NCI-H526 (cell line): ENCODE data around the gene FHIT.
A peak's percentile ranks its signal among the peaks of the same experiment; 100 is the strongest.
"Not testable (repeated sequence)": the region's sequence is repeated elsewhere in the genome, so short reads cannot be mapped to it uniquely, and the experiment has no call there.

Source experiments
- DNase-seq, 2 experiments: peaks; one replicate each; lab custom pipeline; 2025; lab: John Stamatoyannopoulos, UW

FHIT gene

DNA sequence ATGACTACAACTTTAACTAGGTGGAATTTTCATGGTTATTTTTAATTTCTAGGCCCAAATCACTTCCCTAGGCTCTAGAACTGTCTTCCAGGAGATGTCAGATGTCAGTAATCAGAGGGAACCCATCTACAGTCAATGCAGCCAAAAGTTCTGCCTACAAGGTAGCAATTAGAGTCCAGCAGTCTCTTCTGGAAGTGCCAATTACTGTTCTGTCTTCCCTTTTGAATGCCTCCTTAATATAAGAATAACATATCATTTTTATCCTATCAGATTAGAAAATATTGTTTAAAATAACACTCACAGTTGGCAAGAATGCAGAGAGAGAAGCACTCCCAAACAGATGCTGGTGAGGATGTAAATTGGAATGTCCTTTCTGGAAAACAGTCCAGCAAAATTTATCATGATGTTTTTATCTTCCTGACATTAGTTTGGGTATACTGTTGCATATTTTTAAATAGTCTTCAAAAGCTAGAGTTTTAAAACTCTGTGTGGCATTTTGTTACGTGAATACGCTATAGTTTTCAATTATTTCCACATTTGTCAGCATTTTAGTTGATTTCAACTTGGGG, 543.7 kb downstream of the FHIT start:
- no peak for DNase-seq

DNA sequence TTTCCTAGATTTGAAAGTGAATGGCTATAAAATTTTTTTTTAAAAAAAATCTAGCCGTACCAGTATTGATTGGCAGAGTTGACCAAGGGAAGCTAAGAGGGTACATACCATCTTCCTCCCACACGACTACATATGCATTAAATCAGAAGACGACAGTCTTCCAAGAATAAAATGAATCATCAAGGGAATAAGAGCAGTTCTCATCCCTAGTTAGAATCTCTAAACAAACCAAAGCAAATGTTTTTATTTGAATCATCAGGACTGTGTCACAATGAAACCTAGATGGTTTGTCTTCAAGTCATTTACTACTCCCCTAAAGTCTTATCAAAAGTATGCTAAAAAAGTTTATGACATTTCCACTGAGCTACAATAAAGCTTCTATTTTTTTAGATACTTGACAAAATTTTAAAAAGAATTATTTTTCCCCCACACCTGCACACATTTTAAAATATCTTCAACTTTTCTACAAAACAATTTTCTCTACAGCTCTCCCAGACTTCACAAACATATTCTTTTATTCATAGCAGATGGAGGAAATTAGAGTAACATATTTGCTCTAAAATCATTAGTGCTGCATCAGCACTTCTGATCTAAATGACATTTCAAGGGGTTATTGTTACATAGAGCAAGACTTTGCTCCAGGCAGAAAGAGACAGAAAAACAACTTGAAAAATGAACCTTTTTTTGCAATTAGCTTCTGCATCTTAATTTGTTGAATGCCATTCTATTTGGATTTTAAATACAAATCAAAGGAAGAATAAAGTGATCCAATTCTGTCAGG, 547.1 kb downstream of the FHIT start:
- DNase-seq, result no peak

DNA sequence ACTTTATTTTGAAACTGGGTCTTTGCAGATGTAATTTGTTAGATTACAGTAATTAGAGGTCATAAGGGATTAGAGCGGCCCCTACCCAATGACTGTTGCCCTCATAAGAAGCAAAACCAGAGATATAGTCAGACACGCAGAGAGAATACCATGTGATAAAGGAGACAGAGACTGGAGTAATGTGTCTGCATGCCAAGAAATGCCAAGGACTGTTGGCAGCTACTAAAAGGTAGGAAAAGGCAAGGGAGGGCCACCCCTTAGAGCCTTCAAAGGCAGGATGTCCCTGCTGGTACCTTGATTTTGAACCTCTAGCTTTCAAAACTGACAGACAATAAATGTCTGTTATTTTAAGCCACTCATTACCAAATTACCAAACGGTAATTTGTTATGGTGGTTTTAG, 548.2 kb downstream of the FHIT start:
- DNase-seq, result no peak

DNA sequence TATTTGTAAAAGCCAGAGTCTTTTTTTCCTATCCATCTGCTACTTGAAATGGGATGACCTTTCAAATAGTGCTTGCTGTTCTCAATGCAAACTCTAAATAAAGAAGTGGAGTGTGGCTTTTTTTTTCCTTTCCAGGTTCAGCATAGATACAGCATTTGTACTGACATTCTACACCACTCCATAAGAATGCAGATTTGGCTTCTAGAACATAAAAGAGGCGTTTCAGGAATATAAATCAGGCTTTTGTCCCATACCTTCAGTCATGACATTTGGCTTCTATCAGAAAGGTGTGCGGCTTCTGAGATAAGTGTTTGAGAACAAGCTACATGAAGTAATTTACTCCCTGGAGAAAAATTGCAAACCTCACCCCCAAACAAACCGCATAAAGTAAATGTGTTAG, 553.1 kb downstream of the FHIT start:
- DNase-seq, result no peak

DNA sequence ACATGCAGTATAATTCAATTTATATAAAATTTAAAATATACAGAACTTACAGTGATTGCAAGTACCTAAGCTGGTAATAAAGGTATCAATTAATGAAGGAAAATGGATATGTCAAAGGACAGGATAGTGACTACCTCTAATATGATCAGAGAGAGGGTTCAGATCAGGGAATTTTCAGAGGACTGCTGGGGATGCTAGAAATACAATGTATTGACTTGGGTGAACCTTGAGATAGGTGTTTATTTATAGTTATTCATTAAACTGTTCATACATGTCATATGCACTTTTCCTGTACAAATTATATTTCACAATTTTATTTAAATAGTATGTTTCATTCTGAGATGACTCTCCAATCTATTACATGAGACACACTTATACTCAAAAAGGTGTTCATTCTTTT, 554.1 kb downstream of the FHIT start:
- DNase-seq, result no peak

DNA sequence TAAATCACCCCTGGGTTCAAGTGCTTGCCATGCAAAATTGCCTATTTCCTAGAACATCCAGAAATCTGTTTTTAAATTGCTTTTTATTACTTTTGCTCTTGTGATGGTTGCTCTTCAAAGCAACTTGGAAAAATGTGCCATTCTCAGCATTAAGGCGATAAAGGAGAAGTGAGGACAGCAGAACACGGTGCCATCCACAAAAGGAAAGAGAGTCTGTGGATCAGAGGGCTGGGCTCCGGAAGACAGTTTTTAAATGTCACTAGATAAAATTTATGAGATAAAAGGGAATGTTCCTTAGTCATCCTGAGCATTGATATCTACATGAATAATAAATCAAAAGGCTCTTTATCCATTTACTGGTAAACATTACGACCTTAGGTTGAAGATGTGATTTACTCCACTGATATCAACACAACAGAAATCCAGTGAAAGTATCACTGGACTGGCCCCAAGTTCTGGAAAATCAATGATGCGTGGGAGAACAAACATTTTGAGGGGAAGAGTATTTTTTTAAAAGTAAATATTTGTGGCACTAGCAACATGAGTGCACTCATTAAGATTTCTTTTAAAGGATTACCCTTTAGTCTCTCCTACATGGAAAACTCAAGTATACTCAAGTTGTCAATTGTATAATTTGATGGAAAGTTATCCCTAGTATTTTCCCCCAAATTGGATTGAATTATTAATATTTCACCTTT, 554.7 kb downstream of the FHIT start:
- DNase-seq, result no peak

DNA sequence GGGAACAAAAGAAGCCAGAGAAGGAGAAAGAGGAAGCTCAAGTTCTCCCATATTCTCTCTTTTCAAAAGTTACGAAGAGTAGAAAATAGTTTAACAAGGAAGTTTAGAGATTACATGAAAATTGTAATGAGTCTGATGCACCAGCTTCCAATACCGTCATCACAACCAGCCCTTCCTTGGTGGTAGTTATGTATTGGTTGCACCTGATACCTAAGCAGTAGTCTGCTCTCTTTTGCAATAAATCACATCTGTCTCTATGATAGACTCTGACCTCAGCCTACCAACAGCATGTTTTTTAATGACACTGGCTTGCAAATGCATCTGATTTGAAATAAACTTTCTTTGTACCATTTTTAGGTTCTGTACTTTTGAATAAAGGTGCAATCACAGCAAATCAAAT, 575.8 kb downstream of the FHIT start:
- DNase-seq, result no peak

DNA sequence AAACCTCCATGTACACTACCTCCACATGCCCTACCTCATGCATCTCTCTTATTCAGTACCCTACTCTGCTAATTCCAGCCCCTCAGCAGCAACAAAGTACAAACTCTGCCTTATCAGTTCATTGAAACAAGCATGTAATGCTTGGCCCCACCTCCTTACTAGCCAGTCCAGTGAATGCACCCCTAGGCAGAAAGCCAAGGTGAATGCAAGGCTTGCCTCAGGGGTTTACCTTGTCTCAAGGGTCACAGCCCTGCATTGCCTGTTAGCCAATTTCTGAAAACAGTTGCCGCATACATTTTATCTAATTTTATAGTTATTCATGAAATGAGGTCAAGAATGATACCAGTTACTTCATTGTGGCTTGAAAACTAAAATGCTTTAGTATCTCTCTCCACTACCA, 576.4 kb downstream of the FHIT start:
- no peak for DNase-seq

DNA sequence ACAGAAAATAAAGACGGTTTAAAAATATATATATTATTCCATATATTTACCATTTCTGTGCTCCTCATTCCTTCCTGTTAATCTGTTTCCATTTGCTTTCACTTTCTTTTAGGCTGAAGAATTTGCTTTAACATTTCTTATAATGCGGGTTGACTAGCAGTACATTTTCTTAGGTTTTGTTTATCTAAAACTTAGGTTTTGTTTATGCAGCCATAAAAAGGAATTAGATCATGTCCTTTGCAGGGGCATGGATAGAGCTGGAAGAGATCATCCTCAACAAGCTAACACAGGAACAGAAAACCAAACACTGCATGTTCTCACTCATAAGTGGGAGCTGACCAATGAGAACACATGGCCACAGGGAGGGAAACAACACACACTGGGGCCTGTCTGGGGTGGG, 578.1 kb downstream of the FHIT start:
- DNase-seq, result no peak

DNA sequence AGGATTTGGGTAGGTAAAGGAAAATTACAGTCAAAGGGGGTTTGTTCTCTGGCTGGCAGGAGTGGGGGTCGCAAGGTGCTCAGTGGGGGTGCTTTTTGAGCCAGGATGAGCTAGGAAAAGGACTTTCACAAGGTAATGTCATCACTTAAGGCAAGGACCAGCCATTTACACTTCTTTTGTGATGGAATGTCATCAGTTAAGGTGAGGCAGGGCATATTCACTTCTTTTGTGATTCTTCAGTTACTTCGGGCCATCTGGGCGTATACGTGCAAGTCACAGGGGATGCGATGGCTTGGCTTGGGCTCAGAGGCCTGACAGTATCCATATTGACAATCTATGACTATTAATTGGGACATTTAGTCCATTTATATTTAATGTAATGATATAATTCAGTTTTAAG, 578.9 kb downstream of the FHIT start:
- not testable (repeated sequence) for DNase-seq

DNA sequence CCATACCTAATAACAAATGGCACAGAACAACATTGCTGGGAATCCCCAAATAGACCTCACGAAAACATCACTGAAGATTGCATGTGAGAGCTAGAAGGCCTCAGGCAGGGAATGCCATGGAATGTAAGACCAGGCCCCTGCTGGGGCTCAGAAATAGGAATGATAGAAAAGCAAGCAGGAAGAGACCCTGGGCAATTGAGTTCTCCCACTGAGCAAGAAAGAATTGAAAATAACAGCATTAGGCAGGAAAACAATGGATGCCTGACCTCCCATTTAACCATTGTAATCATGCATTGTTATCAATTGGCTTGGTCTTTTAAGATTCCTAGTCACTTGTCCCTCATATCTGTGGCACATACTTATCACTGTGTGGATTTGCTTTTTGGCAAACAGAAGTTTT, 581.6 kb downstream of the FHIT start:
- DNase-seq, result no peak

DNA sequence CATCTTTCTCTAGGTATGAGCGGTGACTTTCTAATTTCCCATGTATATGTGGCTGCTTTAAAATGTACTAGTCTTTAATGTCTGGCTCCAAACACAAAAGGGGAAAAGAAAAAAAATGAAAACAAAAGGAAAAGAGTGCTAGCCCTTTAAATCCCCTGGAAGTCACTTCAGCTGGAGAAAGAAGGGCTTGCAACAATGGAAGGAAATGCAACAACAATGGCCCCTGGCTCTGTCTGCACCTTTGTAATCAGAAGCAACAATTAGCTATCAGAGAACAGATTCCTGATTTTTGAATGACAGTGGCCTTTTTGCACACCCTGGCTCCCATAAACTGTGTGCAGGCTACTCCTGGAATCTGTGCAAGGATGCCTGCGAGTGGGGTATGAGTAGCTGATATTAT, 591.2 kb downstream of the FHIT start:
- DNase-seq, result no peak

DNA sequence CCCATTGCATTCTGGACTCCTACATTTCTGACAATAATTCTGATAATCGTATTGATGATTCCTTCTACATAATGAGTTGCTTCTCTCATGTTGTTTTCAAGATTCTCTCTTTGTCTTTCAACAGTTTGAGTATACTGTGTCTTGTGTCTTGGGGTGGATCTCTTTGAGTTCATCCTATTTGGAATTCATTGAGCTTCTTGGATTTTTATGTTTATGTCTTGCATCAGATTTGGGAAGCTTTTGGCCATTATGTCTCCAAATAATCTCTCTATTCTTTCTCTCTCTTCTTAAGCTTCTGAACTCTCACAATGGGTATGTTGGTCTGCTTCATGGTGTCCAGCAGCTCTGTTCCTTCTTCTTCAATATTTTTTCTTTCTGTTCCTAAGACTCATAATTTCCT, 592.2 kb downstream of the FHIT start:
- no peak for DNase-seq

DNA sequence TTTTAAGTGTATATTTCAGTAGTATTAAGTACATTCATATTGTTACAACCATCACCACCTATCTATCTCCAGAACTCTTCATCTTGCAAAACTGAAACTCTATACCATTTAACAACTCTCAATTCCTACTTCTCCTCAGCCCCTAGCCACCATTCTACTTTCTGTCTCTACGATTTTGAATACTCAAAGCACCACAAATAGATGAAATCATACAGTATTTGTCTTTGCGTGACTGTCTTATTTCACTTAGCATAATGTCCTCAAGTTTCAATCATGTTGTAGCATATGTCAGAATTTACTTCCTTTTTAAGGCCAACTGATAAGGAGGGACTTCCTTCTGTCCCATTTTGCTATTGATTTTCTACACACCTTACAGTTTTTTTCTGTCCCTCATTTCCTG, 593.3 kb downstream of the FHIT start:
- no peak for DNase-seq

DNA sequence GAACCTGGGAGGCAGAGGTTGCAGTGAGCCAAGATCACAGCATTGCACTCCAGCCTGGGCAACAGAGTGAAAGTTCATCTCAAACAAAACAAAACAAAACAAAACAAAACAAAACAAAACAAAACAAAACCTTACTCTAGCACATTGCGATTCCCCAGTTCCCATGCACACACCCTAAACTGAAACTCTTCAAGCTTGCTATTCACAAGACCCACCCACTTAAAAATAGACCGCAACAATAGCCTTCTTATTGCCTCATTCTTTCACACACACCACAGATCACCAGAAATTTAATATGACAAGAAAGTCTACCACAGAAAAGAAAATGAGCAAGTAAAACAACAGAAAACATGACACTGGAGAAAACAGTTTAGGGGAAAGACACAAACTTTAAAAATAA, 598.4 kb downstream of the FHIT start:
- DNase-seq, result no peak

DNA sequence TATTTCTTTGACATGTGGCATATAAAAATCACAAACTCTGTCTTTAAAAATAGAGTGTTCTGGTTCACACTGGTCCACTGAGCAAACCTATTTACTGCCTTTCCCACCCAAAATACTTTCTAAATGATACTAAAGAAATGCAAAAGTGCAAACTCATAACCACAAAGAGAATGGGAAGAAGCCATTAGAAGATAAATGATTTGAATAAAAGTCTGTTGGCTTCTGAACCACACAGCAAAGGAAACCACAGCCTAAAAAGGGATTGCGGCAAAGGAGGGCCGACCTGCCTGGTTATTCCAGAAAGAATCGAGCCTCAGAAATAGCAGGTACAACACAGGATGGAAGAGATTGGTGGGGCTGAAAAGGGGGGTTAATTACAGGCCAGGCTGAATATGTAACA, 599.5 kb downstream of the FHIT start:
- no peak for DNase-seq

DNA sequence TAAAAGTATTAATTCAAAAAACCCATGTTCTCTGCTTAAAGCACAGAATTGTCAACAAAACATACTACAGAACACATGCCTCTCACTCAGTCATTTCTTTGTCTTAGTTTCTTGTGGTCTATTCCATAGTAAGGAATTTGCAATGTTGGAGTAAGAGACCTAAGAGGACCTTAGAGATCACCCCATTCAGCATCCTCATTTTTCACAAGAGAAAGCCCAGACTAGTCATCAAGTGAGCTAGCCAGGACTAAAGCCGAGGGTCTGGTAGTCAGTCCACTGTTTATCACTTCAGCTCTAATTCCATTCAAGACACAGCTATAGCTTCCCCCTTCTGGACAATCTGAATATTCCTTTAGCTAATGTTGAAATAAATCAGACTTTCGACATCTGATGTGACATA, 601.1 kb downstream of the FHIT start:
- DNase-seq, result peak in 1 of 2 experiments; percentile 1

DNA sequence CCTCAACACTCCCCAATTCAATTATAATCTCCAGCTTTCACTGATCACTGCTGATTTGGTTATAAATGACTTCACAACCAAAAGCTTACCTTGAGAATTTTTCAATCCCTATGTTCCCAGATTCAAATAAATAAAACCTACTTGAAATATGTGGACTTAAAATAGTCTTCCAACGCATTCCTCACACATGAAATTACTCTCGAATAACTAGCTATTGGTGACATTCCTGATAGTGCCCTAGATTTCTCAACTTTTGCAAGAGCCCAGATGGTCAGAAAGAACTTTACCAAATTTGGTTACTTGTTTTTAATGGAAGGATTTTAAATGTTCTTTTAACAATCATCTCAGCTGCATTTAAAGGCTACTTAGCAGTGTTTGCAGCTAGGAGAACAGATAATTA, 605.5 kb downstream of the FHIT start:
- DNase-seq, result no peak

DNA sequence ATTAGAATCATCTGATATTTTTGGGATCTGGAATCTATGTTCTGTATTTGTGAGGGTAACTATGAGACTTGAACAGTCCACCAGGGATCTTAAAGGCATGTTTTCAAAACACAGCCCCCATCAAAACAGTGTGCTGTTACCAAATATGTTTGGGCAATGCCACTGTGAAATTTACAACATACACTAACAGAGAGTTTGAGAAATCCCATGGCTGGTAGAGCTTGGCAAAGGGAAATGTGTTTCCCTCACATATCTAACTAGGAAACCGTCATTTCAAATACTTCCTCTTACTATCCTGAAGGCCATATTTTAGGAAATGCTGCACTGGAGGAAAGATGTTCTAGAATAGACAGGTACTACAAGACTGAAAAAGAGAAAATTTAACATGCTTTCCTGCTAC, 607.4 kb downstream of the FHIT start:
- no peak for DNase-seq

DNA sequence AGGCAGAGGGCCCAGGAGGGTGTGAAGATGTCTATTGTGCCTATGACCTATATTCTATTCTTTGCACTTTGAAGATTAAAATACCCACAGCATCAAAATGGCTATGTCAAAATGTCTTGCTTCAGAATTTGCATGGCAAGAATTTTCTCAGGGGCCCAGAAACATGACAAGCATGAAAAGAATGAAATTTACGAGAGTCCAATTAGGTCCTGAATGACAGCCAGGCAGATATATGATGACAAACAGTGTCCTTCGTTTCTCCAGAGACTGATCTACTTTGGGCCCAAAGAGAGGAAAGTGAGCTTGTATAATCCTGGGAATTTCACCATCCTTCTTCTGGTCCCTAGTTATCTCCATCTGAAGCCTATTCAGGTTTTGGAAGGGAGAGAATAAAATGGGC, 609.9 kb downstream of the FHIT start:
- no peak for DNase-seq

DNA sequence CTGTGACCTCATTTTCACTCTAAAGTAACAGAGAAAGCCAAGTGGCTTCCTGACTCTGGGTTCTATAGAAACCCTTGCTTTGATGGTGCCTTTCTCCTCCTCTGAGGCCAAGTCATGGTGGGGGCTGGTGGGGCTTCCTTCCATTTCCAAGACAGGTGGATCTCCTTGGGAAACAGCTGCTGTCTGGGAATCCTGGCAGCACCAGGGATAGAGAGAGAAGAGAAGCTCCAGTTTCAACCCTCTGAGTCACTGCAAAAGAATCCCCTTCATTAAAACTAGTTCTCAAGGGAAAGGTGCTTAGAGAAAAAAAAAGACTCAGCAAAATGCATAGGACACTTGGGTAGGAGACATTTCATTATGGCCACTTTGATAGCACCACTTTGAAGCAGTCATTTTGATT, 614.4 kb downstream of the FHIT start:
- no peak for DNase-seq

DNA sequence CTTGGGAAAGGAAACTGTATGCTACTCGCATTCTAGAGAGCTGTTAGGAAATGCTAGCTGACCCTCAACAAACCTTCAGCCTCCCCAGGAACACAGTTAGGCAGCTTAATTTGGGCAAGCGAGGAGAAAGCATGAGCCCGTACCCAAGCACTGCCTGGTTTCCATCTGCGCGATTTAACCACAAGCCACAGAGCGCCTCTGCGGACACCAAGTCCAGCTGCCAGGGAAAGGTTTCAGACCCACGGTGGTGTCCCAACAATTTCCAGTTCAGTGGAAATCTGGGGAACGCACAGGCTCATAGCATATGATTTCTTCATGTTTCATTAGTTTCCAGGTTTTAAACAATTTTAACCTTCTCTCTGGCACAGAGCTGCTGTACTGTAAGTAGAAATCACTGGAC, 617.6 kb downstream of the FHIT start:
- no peak for DNase-seq

DNA sequence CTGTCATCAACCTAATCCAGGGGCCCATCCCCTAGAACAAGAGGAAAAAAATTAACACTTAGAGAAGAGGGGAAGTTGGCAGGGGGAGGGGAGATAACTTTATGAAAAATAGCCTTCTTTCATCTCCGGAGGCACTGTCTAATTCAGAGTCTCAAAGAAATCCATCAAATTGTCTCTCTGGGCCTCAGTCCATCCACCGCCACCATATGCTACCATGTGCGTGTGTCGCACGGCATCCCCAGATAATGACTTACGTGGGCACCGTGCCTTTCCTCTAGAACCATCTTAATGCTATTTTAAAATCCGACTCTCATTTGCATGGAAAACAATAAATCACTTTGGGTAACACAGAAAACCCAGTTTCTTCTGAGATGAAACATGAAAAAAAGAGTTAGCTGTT, 619.7 kb downstream of the FHIT start:
- DNase-seq, result no peak

DNA sequence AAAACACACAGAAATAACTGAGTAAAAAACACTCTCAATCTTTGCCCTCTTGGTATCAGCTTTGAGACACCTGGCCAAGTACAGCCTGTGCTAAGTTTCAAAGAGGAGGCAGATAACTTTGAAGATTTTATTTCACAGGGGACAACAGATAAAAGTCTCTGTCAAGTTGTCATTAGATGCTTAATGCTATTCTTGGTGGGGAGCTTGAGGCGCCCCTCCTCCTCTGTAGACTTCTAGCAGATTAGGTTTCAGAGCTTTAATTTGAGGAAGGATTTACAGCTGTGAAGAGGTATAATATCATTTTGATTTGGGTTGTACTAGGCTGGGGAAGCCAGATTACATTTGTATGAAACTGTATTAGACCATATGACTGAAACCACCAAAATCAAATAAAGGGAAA, 620.3 kb downstream of the FHIT start:
- DNase-seq, result no peak
